Stimulated activated CD8-positive, alpha-beta memory T cell treated with anti-CD3 and anti-CD28 coated beads, Interleukin-12 subunit alpha, Interleukin-12 subunit beta, amount 100 ng/mL, for 1 hour (primary cell): ENCODE measurements around the gene MMP15.
"Not testable (repeated sequence)": the region's sequence is repeated elsewhere in the genome, so short reads cannot be mapped to it uniquely, and the experiment has no call there.

ENCODE experiments used
- DNase-seq: peaks from one replicate; pipeline ENCODE4 v3.0.0-alpha.2; 2020; ENCODE audit warnings: low read depth

Gene MMP15

DNA sequence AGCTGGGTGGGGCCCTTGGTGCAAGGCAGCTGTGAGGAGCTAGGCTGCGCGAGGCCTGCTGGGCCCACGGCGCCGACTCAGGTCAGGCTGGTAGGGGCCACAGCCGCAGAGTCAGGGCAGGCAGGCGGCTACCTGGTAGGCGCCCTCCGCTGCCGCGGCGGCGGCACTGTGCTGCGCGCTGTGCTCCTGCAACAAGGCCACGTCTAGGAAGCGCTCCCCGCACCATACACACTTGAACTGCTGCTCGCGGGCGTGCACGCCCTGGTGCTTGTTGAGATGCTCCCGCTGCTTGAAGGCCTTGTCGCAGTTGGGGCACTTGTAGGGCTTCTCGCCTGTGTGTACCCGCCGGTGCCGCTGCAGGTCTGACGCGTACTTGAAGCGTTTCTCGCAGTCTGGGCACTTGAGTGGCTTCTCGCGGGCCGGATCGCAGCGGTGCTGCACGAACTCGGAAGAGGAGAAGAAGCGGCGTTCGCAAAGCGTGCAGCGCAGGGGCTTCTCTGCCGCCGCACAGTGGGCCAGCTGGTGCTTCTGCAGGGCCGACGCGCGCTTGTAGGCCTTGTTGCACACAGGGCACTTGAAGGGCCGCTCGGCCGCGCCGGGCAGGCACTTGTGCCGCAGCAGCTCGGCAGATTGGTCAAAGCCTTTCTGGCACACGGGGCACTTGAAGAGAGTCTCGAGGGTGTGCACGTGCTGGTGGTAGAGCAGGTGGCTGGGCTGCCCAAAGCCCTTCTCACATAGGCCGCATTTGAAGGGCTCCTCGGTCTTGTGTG is 29.0 kb upstream of the MMP15 start:
- DNase-seq, result no peak

DNA sequence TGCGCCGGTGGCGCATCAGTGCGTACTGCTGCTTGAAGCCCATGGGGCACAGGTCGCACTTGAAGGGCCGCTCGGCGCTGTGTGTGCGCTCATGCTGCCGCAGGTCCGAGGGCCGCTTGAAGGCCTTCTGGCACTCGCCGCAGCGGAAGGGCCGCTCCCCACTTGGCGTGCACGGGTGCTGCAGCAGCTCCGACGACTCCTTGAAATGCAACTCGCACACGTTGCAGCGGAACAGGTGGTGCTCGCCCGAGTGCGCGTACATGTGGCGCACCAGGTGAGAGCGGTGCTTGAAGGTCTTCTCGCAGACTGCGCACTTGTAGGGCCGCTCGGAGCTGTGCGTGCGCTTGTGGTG is 28.4 kb upstream of the MMP15 start:
- no peak for DNase-seq

DNA sequence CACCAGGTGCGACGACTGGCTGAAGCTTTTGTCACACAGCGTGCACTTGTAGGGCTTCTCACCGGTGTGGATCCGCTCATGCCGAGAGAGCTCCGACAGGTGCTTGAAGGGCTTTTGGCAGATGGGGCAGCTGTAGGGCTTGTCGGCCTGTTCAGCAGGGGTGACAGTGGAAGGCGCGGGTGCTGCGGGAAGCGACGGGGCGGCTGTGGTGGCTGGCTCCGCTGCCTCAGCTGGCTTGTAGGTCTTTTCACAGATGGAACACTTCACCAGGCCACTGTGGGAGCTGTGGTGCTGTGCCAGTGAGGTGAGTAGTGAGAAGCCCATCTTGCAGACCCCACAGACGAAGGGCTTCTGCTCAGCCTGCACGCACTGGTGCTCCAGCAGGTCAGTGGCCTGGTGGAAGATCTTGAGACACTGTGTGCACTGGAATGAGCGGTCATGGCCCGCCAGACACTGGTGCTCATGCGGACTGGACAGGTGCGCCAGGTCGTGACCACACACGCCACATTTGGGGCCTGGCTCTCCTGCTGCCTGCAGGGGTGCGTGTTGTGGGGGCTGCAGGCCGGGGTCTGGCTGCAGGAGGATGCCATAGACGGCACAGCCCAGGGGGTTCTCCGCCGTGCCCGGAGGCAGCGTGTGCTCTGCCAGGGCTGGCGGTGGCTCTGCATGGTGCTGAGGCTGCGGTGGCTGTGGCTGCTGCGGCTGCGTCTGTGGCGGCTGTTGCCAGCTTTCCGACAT is 27.9 kb upstream of the MMP15 start:
- no peak for DNase-seq

DNA sequence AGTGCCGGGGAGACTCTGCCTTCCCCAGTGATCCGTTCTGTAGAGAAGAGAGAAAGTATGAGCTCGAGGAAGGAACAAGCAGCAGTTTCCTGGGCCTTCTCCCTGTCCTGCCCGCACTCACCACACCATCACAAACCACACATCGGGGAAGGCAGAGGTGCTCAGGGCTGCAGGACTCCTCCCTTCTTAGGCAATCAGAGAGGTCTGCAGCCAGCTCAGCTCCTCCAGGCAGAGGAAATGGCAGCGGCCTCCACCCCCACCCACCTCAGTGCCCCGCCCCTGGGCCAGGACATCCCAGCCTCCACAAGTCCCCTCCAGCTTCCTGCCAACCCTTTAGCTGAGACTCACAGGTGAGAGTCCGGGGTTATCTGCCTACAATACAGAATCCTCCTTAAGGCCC is 27.1 kb upstream of the MMP15 start:
- DNase-seq, result peak; percentile 33

DNA sequence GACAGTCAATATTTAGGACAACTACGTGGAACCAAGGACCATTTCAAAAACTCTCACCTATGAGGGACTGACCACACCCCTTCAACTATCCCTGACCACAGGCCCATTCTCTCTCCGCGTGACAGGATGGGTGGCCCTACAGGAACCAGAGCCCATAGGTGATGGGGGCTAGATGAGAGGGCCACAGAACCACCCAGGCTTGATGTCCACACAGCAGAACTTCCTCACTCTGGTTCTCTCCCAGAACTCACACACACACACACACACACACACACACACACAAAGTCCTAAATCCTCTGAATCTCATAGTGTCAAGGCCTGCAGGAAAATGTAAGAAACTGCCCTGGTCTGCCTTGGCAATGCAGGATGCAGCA is 26.6 kb upstream of the MMP15 start:
- no peak for DNase-seq

DNA sequence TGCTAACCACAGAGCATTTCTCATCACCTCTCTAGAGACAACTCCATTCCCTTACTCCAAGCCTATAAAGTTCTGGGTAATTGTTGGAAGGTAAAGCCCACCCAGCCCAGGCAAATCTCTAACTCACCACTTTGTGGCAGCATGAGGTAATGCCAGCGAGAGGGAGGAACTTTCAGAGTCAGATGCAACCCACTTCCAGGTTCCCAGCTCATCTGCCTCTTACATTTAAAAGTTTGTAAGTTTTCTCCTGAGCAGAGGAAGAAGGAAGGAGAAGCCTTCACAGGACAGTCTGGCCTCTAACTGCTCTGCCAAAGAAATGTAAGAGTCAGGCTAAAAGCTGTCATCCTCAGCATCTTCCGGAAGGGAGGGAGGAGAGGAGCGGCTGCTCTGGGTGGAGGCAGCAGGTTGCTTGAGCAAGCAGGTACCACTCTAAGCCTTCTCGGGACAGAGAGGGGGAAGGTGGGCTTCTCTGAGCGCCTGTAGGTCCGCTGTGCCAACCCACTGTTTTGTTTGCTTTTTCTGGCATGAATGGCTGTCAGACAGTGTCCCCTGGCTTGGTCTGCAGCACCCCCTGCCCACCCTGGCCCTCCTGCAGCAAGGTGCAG is 26.1 kb upstream of the MMP15 start:
- no peak for DNase-seq

DNA sequence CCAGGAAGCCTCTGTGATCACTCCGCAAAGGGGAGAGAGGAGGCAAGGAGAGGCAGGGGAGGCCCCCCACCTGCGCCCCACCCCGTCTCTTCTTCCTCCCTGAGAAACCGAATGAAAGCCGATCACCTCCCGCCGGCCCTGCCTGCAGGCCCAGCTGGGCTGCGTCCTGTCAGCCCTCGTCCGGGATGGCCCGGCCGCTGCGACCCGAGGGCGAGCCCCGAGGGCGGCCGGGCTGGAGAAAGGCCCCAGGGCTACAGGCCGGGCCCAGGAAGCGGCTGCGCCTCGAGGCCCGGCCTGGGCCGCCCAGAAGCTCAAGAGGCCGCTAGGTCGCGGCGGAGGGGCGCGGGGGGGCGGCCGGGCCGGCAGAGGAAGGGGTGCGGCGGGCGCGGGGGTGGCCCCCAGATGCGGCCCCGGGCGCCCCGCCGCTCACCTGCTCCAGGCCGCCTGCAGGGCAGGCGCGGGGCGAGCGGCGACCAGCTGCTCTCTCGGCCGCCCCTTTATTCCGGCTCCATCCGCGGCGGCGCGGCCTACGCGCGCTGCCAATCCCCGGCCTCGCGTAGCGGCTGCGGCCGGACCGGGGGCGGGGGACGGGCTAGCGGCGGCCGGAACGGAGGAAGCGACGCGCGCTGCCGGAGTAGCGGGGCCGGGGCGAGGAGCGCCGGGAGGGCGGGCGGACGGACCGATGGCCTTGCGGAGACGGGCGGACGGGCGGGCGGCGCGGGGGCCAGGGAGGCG is 25.4 kb upstream of the MMP15 start, which contains the start of gene ZNF319:
Gene ZNF319 (minus strand): TSS at position 702 of the 735 bp plus-strand sequence. CDS start 2,407 bp downstream, outside the sequence.
- DNase-seq, result no peak

DNA sequence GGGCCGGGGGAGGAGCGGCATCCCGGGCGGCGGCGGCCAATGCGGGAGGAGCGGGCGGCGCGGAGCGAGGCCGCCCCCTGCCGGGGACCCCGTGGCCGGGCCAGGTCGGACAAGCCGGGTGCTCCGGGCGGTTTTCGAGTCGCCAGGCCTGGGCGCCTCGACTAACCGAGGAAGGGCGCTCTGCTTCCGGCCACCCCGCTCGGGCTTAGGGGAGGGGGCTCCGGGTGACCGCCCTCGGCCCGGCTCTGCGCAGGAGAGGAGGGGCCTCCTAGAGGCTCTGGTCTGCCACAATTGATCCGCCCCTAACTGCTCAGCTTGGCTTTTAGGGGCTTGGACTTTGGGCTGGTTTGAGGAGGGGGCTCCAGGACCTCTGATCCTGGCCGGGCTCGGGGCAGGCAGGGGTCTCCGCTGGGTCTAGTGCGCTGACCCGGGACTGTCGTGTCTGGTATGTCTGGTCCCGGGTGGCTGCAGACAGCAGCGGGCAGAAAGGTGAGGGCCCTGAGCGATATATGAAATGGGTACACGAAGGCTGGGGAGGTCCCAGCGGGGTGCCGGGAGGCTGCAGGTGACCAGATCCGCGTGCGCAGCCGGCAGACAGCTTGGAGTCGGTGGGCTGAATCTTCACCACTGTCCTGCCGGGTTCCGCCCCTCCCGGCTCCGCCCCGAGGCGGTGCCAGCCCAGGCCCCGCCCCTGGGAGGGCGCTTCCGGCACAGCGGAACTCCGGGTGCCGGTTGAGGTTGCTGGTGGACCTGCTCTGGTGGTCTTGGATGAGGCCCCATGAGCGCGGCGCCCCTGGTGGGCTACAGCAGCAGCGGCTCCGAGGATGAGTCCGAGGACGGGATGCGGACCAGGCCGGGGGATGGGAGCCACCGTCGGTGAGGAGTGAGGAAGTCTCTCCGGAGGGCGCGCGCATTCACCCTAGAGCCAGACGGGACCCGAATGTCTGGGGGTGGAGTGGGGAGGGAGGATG is 24.6 kb upstream of the MMP15 start, which contains the start of gene USB1:
Gene USB1 (plus strand): TSS at position 702 of the 971 bp plus-strand sequence. CDS start 77 bp downstream, at position 779.
- DNase-seq, result peak; percentile 61

DNA sequence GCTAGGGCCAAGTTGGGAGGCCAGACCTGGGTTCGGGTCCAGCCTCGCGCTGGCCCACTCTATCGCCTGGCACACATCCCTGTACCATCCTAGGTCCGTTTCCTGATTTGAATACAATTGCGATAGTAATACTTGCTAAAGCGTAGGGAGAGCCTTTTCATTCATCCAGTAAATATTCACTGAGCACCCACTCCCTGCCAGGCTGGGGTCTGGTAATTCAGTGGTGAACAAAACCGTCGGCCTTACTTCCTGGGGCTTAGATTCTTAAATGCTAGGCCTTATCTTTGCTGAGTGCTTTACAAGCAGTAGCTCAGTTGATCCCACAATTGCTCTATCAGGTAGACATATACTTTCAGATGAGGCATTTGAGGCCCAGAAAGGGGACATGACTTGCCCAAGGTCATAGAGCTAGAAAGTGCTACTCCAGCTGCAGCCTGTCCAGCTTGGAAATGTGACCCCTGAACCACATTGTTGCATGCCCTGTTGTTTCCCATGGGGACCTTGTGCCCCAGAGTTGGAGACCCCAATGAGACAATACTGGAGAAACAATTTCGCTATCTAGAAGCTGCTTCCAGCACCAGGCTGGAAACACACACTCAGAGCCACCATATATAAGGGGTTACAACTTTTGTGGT is 23.7 kb upstream of the MMP15 start:
- DNase-seq, result no peak

DNA sequence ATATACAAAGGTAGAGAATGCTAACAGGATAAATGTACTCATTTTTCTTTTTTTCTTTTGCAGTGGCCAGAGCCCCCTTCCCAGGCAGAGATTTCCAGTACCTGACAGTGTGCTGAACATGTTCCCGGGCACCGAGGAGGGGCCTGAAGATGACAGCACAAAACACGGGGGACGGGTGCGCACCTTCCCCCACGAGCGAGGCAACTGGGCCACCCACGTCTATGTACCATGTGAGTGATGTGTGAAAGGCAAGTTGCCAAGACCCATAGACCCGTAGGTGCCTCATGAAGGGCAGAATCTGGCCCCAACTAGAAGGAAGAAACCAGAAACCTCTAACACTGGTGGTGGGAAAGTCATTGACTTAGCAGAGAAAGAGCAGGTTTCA is 23.1 kb upstream of the MMP15 start:
- DNase-seq, result no peak

DNA sequence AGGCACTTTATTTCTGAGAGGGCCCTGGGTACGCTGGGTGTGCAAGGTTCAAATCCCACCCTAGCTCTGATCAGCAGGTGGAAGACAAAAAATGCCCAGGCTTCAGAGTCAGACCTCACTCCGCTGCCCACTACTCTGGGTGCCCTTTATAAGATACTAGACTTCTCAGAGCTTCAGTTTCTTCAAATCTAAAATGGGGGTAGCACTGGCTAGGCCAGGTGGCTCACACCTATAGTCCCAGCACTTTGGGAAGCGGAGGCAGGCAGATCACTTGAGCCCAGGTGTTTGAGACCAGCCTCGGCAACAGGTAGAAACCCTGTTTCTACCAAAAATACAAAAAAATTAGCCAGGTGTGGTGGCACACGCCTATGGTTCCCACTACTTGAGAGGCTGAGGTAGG is 22.6 kb upstream of the MMP15 start:
- DNase-seq, result no peak

DNA sequence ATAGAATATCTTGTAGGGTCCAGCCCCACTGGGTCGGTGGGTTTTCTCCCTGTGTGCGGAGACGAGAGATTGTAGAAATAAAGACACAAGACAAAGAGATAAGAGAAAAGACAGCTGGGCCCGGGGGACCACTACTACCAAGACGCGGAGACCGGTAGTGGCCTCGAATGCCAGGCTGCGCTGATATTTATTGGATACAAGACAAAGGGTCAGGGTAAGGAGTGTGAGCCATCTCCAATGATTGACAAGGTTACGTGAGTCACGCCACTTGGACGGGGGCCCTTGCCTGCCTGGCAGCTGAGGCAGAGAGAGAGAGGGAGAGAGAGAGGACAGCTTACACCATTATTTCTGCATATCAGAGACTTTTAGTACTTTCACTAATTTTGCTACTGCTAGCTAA is 20.8 kb upstream of the MMP15 start:
- DNase-seq, result not testable (repeated sequence)

DNA sequence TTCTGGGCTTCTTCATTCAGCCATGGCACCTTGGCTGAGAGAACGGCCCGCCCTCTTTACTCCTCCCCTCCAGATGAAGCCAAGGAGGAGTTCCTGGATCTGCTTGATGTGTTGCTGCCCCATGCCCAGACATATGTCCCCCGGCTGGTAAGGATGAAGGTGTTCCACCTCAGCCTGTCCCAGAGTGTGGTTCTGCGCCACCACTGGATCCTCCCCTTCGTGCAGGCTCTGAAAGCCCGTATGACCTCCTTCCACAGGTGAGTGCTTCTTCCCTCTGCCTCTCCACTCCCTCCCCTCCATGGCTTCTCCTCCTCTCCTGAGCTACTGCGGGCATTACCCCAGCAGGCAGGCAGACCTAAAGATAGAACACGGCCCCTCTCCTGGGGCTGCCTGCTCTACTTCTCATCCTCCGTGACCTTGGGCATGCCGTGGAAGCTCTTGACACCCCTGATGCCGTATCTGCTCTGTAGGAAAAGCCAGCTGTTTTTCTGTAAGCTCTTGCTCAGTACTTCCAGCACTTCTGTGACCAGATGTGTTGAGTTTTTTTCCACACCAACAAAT is 15.6 kb upstream of the MMP15 start:
- DNase-seq, result no peak

DNA sequence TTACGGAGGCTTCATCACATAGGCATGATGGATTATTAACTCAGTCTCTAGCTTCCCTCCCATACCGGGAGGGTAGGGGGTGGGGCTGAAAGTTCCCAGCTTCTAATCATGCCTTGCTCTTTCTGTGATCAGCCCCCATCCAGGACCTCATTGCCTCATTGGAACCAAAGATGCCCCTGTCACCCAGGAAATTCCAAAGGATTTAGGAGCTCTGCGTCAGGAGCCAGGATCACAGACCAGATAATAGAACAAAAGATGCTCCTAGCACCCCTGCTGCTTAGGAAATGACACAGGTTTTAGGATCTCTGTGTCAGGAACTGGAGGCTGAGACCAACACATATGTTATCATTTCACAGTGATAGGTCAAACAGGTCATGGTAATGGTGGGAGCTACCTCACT is 14.7 kb upstream of the MMP15 start:
- no peak for DNase-seq

DNA sequence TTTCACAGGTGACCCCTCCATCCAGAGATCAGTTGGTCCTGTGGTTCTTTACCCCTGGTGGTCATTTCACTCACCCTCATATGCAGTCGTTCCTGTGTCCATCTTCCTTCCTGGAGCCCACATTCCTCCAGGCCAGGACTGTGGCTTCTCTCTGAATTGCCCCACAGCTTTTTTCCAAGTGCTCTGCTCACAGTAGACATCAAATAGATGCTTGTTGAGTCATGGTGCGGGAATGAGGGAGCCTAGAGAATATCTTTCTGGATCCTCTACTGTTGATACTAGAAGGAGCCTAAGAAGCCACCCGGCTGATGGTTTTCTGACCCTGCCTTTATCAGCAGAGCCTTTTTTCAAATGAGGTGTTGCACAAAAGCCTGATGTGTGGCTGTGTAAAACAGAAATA is 13.9 kb upstream of the MMP15 start:
- no peak for DNase-seq

DNA sequence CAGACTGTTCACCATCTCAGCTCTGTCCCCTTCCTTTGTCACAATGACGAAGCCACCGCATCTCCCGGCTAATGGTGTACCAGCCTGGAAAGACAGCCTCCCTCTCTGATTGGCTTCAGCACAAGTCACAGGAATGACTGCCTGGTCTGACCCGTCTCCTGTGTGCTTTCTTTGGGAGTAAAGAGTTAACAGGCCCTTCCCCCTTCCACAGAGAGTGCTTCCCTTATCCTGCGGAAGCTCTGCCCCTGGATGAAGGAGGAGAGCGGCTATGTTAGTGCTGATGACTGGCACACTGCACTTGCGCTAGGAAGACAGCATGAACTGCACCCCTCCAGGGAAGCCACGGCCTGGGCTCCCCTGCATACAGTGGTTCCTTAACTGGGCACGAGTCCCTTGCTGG is 13.1 kb upstream of the MMP15 start:
- DNase-seq, result no peak

DNA sequence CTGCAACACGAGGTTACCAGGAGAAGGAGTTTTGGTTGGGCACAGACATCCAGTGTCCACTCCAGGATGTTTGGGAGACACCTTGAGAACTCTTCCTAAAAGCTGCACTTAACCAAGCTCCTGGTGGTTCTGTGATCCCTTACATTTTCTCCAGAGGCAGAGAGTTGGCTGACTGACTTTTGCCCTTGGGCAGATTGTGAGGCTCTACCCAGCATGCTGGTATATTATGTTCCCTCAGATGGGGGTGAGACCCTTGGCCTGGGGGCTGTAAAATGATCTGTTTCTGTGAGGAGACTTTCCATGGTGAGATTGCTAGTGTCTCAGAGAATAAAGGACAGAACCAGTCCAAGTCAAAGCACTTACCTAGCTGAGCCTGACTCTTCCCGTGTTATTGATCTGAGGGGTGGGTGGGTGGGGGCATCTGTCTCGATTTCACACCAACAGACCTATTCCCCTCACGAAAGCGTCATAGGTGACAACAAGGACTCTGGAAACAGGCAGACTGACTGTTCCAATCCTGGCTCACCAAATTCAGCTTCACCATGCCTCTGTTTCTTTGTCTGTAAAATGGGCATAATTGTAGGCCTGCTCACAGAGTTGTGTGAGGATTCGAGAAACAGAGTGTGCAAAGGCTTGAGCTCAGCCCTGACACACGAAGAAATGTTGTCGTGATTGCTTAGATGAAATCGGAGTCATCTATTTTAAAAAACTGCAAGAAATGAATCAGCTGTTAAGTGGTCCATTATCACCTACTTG is 12.2 kb upstream of the MMP15 start:
- DNase-seq, result no peak

DNA sequence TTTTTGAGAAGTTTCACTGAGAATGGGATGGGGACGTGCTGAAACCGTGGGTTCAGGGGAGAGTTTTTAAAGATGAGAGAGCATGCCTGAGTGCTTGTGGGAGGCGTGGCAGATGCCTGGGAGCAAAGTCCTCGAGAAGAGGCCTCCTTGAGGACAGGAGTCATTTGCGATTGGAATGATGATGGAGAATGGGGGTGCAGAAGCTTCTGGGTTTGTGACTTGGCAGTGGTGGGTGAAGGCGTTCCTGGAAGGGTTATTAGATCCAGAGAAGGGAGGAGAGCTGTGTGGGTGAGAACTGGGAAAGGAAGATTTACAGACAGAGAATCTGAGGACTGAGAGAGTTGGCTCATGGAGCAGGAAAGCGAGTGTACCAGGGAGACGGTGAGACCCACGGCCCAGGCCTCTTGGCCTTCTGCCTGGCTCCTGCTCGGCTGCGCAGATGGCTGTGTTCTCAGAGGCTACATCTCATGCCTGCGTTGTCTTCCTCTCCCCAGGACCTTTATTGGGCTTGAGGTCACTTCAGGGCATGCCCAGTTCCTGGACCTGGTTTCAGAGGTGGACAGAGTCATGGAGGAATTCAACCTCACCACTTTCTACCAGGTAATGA is 8.6 kb upstream of the MMP15 start:
- DNase-seq, result no peak

DNA sequence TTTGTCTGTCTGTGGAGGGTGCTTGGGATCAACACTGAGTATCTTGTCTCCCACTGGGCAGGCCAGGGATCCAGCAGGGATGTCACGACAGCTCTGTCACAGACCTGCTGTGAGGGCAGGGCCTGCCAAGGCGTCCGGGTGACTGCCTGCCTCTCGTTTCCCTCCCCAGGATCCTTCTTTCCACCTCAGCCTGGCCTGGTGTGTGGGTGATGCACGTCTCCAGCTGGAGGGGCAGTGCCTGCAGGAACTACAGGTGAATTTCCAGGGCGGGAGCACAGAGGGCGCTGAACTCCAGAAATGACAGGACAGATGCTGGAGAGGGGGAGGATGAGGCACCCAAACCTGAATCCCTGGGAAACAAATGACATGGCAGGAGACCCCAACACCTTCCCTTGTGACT is 6.8 kb upstream of the MMP15 start:
- no peak for DNase-seq
